HG03196 (cell line): Measurements from ENCODE around the gene NCCRP1.

ENCODE experiments used
- ATAC-seq: cut with Tn5 transposase; IDR thresholded peaks from one replicate; pipeline ENCODE4 v1.9.1; 2021; ENCODE audit not compliant: unreplicated experiment

Gene NCCRP1

GRCh38 chr19:39196860-39197562 lies at the start of gene NCCRP1:
NCCRP1 (plus strand) TSS chr19:39196964; CDS start chr19:39196983, 19 bp downstream.
- no peak for ATAC-seq

GRCh38 chr19:39147480-39147879 lies 49.3 kb upstream of the NCCRP1 start:
- ATAC-seq: no peak

- ATAC-seq: no peak
Measured at GRCh38 chr19:39148939-39149529, 47.7 kb upstream of the NCCRP1 start.

GRCh38 chr19:39150235-39150634 lies 46.5 kb upstream of the NCCRP1 start:
- ATAC-seq: no peak

GRCh38 chr19:39150807-39151600 lies 45.8 kb upstream of the NCCRP1 start:
- ATAC-seq: no peak

GRCh38 chr19:39152066-39152465 lies 44.7 kb upstream of the NCCRP1 start:
- no peak for ATAC-seq

- no peak for ATAC-seq
Measured at GRCh38 chr19:39154100-39154628, 42.6 kb upstream of the NCCRP1 start.

- ATAC-seq: no peak
Measured at GRCh38 chr19:39154629-39155100, 42.1 kb upstream of the NCCRP1 start.

GRCh38 chr19:39155114-39155700 lies 41.6 kb upstream of the NCCRP1 start:
- ATAC-seq: no peak

GRCh38 chr19:39155741-39156140 lies 41.0 kb upstream of the NCCRP1 start:
- ATAC-seq: no peak

- ATAC-seq: no peak
Measured at GRCh38 chr19:39156326-39157230, 40.2 kb upstream of the NCCRP1 start.

- ATAC-seq: no peak
Measured at GRCh38 chr19:39157275-39157996, 39.3 kb upstream of the NCCRP1 start.

GRCh38 chr19:39157997-39158389 lies 38.8 kb upstream of the NCCRP1 start:
- no peak for ATAC-seq

- no peak for ATAC-seq
Measured at GRCh38 chr19:39158646-39159260, 38.0 kb upstream of the NCCRP1 start.

- ATAC-seq: no peak
Measured at GRCh38 chr19:39160523-39160861, 36.3 kb upstream of the NCCRP1 start.

GRCh38 chr19:39160889-39161672 lies 35.7 kb upstream of the NCCRP1 start:
- no peak for ATAC-seq

- no peak for ATAC-seq
Measured at GRCh38 chr19:39162441-39163043, 34.2 kb upstream of the NCCRP1 start.

GRCh38 chr19:39163621-39164020 lies 33.1 kb upstream of the NCCRP1 start:
- no peak for ATAC-seq
